ENCODE measurements around the gene MAP4K2. TPM values are rescaled to one million over a fixed set of nuclear protein-coding genes. Genes with fewer than 3 reads are reported as not detected.

MAP4K2 gene
- total and polyA plus RNA-seq, 2 of the 8 experiments (the other 6 are each of a cell fraction or from before 2014, with no cell fraction given), result 20.1 to 20.7 TPM

DNA sequence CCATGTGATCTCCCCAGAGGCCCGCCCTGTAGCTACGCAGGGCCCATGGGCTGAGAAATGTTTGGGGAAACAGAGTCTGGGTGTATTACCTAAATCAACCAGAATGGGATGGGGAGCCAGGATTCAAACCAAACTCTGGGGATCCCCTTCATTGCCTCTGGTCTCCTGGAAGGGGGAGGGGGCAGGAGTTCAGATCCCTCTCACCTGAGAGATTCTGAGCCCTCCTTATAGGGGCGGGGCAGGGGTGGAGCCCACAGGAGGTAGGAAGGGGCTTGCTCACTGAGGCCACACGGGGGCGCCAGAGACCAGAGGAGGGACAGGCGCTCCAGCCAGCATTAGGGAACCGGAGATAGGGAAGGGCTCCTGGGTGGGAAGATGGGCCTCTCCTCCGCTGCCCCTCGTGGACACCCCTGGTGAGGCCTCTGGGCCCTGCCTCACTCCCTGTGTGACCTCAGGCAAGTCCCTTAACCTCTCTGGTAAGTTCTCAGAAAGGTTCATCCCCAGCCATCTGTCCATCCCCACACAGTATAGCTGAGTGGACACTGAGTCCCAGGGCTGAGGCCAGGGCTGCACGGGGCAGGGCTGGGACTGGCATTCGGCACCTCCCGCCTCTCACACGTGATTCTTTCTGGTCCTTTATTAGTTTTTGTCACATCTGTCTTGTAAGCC lies 44.1 kb upstream of the MAP4K2 start (continued):
- TF ChIP-seq, protein P1, sequence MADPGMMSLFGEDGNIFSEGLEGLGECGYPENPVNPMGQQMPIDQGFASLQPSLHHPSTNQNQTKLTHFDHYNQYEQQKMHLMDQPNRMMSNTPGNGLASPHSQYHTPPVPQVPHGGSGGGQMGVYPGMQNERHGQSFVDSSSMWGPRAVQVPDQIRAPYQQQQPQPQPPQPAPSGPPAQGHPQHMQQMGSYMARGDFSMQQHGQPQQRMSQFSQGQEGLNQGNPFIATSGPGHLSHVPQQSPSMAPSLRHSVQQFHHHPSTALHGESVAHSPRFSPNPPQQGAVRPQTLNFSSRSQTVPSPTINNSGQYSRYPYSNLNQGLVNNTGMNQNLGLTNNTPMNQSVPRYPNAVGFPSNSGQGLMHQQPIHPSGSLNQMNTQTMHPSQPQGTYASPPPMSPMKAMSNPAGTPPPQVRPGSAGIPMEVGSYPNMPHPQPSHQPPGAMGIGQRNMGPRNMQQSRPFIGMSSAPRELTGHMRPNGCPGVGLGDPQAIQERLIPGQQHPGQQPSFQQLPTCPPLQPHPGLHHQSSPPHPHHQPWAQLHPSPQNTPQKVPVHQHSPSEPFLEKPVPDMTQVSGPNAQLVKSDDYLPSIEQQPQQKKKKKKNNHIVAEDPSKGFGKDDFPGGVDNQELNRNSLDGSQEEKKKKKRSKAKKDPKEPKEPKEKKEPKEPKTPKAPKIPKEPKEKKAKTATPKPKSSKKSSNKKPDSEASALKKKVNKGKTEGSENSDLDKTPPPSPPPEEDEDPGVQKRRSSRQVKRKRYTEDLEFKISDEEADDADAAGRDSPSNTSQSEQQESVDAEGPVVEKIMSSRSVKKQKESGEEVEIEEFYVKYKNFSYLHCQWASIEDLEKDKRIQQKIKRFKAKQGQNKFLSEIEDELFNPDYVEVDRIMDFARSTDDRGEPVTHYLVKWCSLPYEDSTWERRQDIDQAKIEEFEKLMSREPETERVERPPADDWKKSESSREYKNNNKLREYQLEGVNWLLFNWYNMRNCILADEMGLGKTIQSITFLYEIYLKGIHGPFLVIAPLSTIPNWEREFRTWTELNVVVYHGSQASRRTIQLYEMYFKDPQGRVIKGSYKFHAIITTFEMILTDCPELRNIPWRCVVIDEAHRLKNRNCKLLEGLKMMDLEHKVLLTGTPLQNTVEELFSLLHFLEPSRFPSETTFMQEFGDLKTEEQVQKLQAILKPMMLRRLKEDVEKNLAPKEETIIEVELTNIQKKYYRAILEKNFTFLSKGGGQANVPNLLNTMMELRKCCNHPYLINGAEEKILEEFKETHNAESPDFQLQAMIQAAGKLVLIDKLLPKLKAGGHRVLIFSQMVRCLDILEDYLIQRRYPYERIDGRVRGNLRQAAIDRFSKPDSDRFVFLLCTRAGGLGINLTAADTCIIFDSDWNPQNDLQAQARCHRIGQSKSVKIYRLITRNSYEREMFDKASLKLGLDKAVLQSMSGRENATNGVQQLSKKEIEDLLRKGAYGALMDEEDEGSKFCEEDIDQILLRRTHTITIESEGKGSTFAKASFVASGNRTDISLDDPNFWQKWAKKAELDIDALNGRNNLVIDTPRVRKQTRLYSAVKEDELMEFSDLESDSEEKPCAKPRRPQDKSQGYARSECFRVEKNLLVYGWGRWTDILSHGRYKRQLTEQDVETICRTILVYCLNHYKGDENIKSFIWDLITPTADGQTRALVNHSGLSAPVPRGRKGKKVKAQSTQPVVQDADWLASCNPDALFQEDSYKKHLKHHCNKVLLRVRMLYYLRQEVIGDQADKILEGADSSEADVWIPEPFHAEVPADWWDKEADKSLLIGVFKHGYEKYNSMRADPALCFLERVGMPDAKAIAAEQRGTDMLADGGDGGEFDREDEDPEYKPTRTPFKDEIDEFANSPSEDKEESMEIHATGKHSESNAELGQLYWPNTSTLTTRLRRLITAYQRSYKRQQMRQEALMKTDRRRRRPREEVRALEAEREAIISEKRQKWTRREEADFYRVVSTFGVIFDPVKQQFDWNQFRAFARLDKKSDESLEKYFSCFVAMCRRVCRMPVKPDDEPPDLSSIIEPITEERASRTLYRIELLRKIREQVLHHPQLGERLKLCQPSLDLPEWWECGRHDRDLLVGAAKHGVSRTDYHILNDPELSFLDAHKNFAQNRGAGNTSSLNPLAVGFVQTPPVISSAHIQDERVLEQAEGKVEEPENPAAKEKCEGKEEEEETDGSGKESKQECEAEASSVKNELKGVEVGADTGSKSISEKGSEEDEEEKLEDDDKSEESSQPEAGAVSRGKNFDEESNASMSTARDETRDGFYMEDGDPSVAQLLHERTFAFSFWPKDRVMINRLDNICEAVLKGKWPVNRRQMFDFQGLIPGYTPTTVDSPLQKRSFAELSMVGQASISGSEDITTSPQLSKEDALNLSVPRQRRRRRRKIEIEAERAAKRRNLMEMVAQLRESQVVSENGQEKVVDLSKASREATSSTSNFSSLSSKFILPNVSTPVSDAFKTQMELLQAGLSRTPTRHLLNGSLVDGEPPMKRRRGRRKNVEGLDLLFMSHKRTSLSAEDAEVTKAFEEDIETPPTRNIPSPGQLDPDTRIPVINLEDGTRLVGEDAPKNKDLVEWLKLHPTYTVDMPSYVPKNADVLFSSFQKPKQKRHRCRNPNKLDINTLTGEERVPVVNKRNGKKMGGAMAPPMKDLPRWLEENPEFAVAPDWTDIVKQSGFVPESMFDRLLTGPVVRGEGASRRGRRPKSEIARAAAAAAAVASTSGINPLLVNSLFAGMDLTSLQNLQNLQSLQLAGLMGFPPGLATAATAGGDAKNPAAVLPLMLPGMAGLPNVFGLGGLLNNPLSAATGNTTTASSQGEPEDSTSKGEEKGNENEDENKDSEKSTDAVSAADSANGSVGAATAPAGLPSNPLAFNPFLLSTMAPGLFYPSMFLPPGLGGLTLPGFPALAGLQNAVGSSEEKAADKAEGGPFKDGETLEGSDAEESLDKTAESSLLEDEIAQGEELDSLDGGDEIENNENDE (IDR thresholded peaks at IDR 0.05; ENCODE audit: insufficient replicate concordance, low read length), result no peak
- TF ChIP-seq SP2 (IDR thresholded peaks at IDR 0.05; ENCODE audit: low read length), result no peak
- no peak for TF ChIP-seq SRF (IDR thresholded peaks at IDR 0.05; ENCODE audit: low read depth, low read length)
- no peak for TF ChIP-seq MAFK (IDR thresholded peaks at IDR 0.05; ENCODE audit: low read depth, low read length)
- 0 out of 2 replicates have a peak, but pooled peaks have one; percentile 66 for TF ChIP-seq TCF12 (IDR thresholded peaks at IDR 0.05; ENCODE audit: low read depth, low read length)
- TF ChIP-seq ZNF274 (IDR thresholded peaks at IDR 0.05; ENCODE audit: borderline replicate concordance, extremely low read depth, low read length), result no peak
- TF ChIP-seq ASH2L (IDR thresholded peaks at IDR 0.05; ENCODE audit: low read length), result no peak
- TF ChIP-seq EZH2 (IDR thresholded peaks at IDR 0.05; ENCODE audit: low read depth, low read length, severe bottlenecking), result no peak
- no peak for TF ChIP-seq GTF2F1 (IDR thresholded peaks at IDR 0.05; ENCODE audit: borderline replicate concordance, low read depth, low read length)
- TF ChIP-seq, protein P2, sequence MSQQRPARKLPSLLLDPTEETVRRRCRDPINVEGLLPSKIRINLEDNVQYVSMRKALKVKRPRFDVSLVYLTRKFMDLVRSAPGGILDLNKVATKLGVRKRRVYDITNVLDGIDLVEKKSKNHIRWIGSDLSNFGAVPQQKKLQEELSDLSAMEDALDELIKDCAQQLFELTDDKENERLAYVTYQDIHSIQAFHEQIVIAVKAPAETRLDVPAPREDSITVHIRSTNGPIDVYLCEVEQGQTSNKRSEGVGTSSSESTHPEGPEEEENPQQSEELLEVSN (IDR thresholded peaks at IDR 0.05), result no peak
- no peak for TF ChIP-seq EGR1 (IDR thresholded peaks at IDR 0.05; ENCODE audit: borderline replicate concordance, low read depth, low read length)

Measured in H1 (cell line).